ENCODE results near the gene ZBED5. TPM values are rescaled to one million over a fixed set of nuclear protein-coding genes. Genes with fewer than 3 reads are reported as not detected.
"Not testable (repeated sequence)": the region's sequence is repeated elsewhere in the genome, so short reads cannot be mapped to it uniquely, and the experiment has no call there.

Gene ZBED5
- total RNA-seq, 8 experiments from 2014 or later, result 21.7 to 65.3 (median 52.0) TPM

DNA sequence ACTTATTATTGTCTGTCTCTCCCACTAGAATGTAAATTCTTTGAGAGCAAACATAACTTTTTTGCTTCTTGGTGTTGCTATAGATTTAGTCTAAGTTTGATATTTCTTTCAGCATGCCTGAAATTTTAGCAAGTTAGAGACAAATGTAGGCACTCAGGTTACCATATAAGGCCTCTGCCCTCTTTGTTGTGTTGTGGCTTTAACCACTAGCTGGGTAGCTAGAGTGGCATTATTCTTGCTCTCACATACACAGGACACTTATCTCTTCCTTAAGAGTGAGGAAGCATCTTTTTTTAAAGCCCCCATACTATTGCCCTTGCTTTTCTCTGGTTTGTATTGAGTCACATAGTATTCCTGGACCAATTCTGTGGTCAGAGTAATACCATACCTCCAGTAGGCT is 11.2 kb downstream of the ZBED5 start:
- Histone ChIP-seq H3K27ac (no peak overlapping the region), H3K4me1 (replicated peaks in 1 of 2) (no peaks in the 10 kb centered on the region), H3K4me3 (no peak overlapping the region)
- peak in 1 of 8 experiments; percentile 58 for ATAC-seq (replicated peaks in 6 of 8)
- in situ Hi-C loops (cut with MboI; ENCODE audit: low pct_unique_long_range_greater_than_20kb in 2 of 9, low sequenced_read_pairs in 9 of 9, unreplicated experiment in 9 of 9), result no loop called here

- 35 to 100% (median 86%) methylated on average over 1 to 2 of the region's 2 CpGs for WGBS, 10 experiments
- ATAC-seq (replicated peaks in 6 of 8), result no peak
- no peaks in the 10 kb centered on the region for H3K4me1 ChIP-seq (replicated peaks in 1 of 2)
- in situ Hi-C loops (cut with MboI; ENCODE audit: low pct_unique_long_range_greater_than_20kb in 2 of 9, low sequenced_read_pairs in 9 of 9, unreplicated experiment in 9 of 9), result no loop called here
- no peak overlapping the region for H3K4me3 ChIP-seq
- H3K27ac ChIP-seq, result no peak overlapping the region
Observed at GRCh38 chr11:10845589-10845988, 12.3 kb downstream of the ZBED5 start.

- H3K4me3 ChIP-seq, result no peak overlapping the region
- H3K4me1 ChIP-seq (replicated peaks in 1 of 2), result no peaks in the 10 kb centered on the region
- no peak for ATAC-seq (replicated peaks in 6 of 8)
- H3K27ac ChIP-seq, result no peak overlapping the region
- in situ Hi-C loops (cut with MboI; ENCODE audit: low pct_unique_long_range_greater_than_20kb in 2 of 9, low sequenced_read_pairs in 9 of 9, unreplicated experiment in 9 of 9), result no loop called here
Observed at GRCh38 chr11:10844796-10845195, 13.1 kb downstream of the ZBED5 start.

GRCh38 chr11:10844356-10844755 is 13.5 kb downstream of the ZBED5 start:
- Histone ChIP-seq H3K4me3 (no peak overlapping the region), H3K4me1 (replicated peaks in 1 of 2) (no peaks in the 10 kb centered on the region), H3K27ac (no peak overlapping the region)
- in situ Hi-C loops (cut with MboI; ENCODE audit: low pct_unique_long_range_greater_than_20kb in 2 of 9, low sequenced_read_pairs in 9 of 9, unreplicated experiment in 9 of 9), result no loop called here
- no peak for ATAC-seq (replicated peaks in 6 of 8)

DNA sequence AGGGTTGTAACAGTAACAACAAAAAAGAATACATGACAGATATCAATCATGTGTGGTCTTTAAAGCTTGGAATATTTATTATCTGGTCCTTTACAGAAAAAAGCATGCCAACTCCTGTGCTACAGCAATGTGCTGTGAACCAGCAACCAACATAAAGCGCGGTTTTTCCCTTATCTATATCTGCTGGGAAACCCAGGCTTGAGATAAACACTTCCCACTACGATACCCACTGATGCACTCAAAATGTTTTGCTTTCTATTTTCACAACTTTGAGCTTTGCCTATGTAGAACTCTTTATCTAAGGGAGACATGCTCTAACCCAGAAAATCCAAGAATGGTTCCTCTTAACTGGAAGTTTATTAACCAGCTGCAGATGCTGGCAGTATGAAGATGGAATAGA is 19.0 kb downstream of the ZBED5 start:
- 67 to 100% (median 79%) methylated on average over 2 to 3 of the region's 3 CpGs; no CpG with 5 or more reads in 2 of the 10 experiments for WGBS, 10 experiments
- Histone ChIP-seq H3K27ac (no peak overlapping the region), H3K4me1 (replicated peaks in 1 of 2) (no peaks in the 10 kb centered on the region), H3K4me3 (no peak overlapping the region)
- ATAC-seq (replicated peaks in 6 of 8), result no peak
- in situ Hi-C loops (cut with MboI; ENCODE audit: low pct_unique_long_range_greater_than_20kb in 2 of 9, low sequenced_read_pairs in 9 of 9, unreplicated experiment in 9 of 9), result no loop called here

DNA sequence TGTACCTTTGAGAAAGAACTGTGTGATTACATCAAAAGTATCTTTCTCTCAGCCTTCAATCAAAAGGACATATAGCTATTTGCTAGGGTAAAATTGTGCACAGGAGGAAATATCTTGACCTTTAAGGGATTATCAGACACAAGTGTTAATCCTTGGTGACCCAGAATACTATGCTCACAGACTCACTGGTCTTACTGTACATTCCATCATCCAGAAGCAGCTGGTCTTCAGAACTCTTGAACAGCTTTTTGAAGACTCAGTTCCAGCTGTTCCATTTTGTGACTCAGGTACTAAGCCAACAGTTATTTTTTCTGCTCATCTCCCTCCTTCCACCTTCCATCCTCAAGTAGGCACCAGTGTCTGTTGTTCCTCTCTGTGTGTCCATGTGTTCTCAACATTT is 19.8 kb downstream of the ZBED5 start:
- in situ Hi-C loops (cut with MboI; ENCODE audit: low pct_unique_long_range_greater_than_20kb in 2 of 9, low sequenced_read_pairs in 9 of 9, unreplicated experiment in 9 of 9), result no loop called here
- Histone ChIP-seq H3K4me3 (no peak overlapping the region), H3K4me1 (replicated peaks in 1 of 2) (no peaks in the 10 kb centered on the region), H3K27ac (no peak overlapping the region)
- no peak for ATAC-seq (replicated peaks in 6 of 8)

DNA sequence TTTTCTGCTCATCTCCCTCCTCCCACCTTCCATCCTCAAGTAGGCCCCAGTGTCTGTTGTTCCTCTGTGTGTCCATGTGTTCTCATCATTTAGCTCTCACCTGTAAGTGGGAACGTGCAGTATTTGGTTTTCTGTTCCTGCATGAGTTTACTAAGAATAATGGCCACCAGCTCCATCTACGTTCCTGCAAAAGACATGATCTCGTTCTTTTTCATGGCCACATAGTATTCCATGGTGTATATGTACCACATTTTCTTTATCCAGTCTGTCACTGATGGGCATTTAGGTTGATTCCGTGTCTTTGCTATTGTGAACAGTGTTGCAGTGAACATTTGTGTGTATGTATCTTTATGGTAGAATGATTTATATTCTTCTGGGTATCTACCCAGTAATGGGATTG is 21.0 kb downstream of the ZBED5 start:
- H3K4me3 ChIP-seq; in situ Hi-C loops (cut with MboI; ENCODE audit: low pct_unique_long_range_greater_than_20kb in 2 of 9, low sequenced_read_pairs in 9 of 9, unreplicated experiment in 9 of 9); H3K27ac ChIP-seq; ATAC-seq (replicated peaks in 6 of 8); H3K4me1 ChIP-seq (replicated peaks in 1 of 2): not testable (repeated sequence)
- WGBS, 10 experiments, result 57 to 100% (median 85%) methylated on average over 2 to 4 of the region's 4 CpGs; no CpG with 5 or more reads in 1 of the 10 experiments

DNA sequence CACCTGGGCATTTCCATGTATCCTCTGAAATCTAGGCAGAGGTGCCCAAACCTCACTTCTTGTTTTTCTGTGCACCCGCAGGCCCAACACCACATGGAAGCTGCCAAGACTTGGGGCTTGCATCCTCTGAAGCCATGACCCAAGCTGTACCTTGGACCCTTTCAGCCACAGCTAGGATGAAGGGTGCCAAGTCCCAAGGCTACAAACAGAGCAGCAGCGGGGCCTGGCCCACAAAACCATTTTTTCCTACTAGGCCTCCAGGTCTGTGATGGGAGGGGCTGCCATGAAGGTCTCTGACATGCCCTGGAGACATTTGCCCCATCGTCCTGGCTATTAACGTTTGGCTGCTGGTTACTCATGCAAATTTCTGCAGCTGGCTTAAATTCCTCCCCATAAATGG is 28.7 kb downstream of the ZBED5 start:
- no peaks in the 10 kb centered on the region for H3K4me1 ChIP-seq (replicated peaks in 1 of 2)
- H3K4me3 ChIP-seq, result no peak overlapping the region
- no peak overlapping the region for H3K27ac ChIP-seq
- in situ Hi-C loops (cut with MboI; ENCODE audit: low pct_unique_long_range_greater_than_20kb in 2 of 9, low sequenced_read_pairs in 9 of 9, unreplicated experiment in 9 of 9), result no loop called here
- ATAC-seq (replicated peaks in 6 of 8), result no peak
- WGBS, 10 experiments, result 53 to 100% (median 82%) methylated on average over 1 to 3 of the region's 4 CpGs; no CpG with 5 or more reads in 4 of the 10 experiments

DNA sequence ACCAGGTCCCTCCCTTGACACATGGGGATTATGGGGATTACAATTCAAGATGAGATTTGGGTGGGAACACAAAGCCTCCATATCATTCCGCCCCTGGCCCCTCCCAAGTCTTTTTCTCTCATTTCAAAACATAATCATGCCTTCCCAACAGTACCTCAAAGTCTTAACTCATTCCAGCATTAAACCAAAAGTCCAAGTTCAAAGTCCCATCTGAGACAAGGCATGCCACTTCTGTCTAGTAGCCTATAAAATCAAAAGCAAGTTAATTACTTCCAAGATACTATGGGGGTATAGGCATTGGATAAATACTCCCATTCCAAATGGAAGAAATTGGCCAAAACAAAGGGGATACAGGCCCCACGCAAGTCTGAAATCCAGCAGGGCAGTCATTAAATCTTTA is 29.5 kb downstream of the ZBED5 start:
- H3K27ac ChIP-seq, result no peak overlapping the region
- H3K4me1 ChIP-seq (replicated peaks in 1 of 2), result peaks cover 0 to 4% of the 10 kb centered on the region in 2 donors
- WGBS, 10 experiments, result 33 to 100% (median 81%) methylated on average over 1 to 2 of the region's 2 CpGs; no CpG with 5 or more reads in 4 of the 10 experiments
- in situ Hi-C loops (cut with MboI; ENCODE audit: low pct_unique_long_range_greater_than_20kb in 2 of 9, low sequenced_read_pairs in 9 of 9, unreplicated experiment in 9 of 9), result no loop called here
- ATAC-seq (replicated peaks in 6 of 8), result no peak
- H3K4me3 ChIP-seq, result no peak overlapping the region

- in situ Hi-C loops (cut with MboI; ENCODE audit: low pct_unique_long_range_greater_than_20kb in 2 of 9, low sequenced_read_pairs in 9 of 9, unreplicated experiment in 9 of 9), result no loop called here
- 80 to 100% (median 83%) methylated on average over 1 to 3 of the region's 3 CpGs; no CpG with 5 or more reads in 3 of the 10 experiments for WGBS, 10 experiments
Observed at GRCh38 chr11:10824888-10825287, 33.0 kb downstream of the ZBED5 start.

GRCh38 chr11:10823152-10823579 is 34.7 kb downstream of the ZBED5 start:
- in situ Hi-C loops (cut with MboI; ENCODE audit: low pct_unique_long_range_greater_than_20kb in 2 of 9, low sequenced_read_pairs in 9 of 9, unreplicated experiment in 9 of 9), result no loop called here
- Histone ChIP-seq H3K4me3 (no peak overlapping the region), H3K27ac (no peak overlapping the region), H3K4me1 (replicated peaks in 1 of 2) (peaks cover 0 to 10% of the 10 kb centered on the region in 2 donors)
- 17 to 100% (median 53%) methylated on average over 1 to 2 of the region's 2 CpGs; no CpG with 5 or more reads in 2 of the 10 experiments for WGBS, 10 experiments
- ATAC-seq (replicated peaks in 6 of 8), result peak in 1 of 8 experiments; percentile 31

More at GRCh38 chr11:10824888-10825287, 33.0 kb downstream of the ZBED5 start:
- Histone ChIP-seq H3K27ac (no peak overlapping the region), H3K4me3 (no peak overlapping the region), H3K4me1 (replicated peaks in 1 of 2) (peaks cover 0 to 10% of the 10 kb centered on the region in 2 donors)
- no peak for ATAC-seq (replicated peaks in 6 of 8)

DNA sequence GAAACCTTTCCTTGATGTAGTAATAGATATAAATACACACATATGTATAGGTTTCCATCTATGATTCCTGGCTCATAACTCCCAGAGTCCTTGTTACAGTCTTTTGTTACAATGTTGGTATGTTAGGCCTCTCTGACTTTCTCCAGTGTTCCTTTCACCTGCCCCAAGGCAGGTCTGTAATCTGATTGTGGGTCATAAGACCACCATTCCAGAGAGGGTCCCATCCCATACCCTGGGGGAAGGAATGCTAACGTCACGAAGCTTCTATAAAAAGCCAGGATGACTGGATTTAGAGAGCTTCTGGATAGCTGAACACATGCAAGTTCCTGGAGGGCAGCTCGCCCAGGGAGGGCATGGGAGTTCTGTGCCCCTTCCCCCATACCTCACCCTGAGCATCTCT is 35.4 kb downstream of the ZBED5 start:
- 70 to 86% methylated on average over 2 of the region's 3 CpGs; no CpG with 5 or more reads in 8 of the 10 experiments for WGBS, 10 experiments
- ATAC-seq (replicated peaks in 6 of 8); H3K4me3 ChIP-seq; H3K27ac ChIP-seq; in situ Hi-C loops (cut with MboI; ENCODE audit: low pct_unique_long_range_greater_than_20kb in 2 of 9, low sequenced_read_pairs in 9 of 9, unreplicated experiment in 9 of 9): not testable (repeated sequence)
- peaks cover 0 to 10% of the 10 kb centered on the region in 2 donors for H3K4me1 ChIP-seq (replicated peaks in 1 of 2)

DNA sequence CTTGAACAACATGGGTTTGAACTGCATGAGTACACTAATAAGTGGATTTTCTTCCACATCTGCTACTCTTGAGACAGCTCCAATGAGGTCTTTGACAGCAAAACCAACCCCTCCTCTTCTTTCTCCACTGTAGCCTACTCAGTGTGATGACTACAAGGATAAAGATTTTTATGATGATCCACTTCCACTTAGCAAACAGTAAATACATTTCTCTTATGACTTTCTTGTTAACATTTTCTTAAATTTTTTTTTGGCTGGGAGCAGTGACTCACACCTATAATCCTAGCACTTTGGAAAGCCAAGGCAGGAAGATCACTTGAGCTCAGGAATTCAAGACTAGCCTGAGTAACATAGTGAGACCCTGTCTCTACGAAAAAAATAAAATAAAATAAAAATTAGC is 39.3 kb downstream of the ZBED5 start:
- Histone ChIP-seq H3K27ac (no peak overlapping the region), H3K4me1 (replicated peaks in 1 of 2) (peaks cover 0 to 7% of the 10 kb centered on the region in 2 donors), H3K4me3 (no peak overlapping the region)
- peak in 1 of 8 experiments; percentile 39 for ATAC-seq (replicated peaks in 6 of 8)
- in situ Hi-C loops (cut with MboI; ENCODE audit: low pct_unique_long_range_greater_than_20kb in 2 of 9, low sequenced_read_pairs in 9 of 9, unreplicated experiment in 9 of 9), result no loop called here
- whole genome bisulfite sequencing, 10 experiments, result 0 to 100% (median 83%) methylated on average over 1 of the region's 1 CpG; no CpG with 5 or more reads in 3 of the 10 experiments

DNA sequence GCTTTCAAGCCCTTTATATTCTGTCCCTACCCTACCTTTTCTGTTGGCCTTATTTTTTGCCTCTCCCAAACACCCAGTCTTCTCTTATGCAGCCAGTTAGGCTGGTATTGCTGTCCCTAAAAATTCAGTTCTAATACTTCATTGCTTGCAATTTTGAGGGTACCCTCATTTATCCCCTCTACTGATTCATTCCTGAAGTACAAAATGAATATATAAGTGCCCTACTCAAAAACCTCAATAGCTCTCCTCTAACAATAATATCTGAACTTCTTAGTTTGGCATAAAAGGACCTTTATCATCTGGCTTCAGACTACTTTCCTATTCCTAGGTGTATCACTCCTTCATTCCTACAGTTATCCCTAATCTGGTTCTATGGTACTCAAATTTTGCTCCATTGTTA is 43.9 kb downstream of the ZBED5 start:
- Histone ChIP-seq H3K4me1 (replicated peaks in 1 of 2) (peaks cover 0 to 6% of the 10 kb centered on the region in 2 donors), H3K27ac (no peak overlapping the region), H3K4me3 (no peak overlapping the region)
- in situ Hi-C loops (cut with MboI; ENCODE audit: low pct_unique_long_range_greater_than_20kb in 2 of 9, low sequenced_read_pairs in 9 of 9, unreplicated experiment in 9 of 9), result no loop called here
- no peak for ATAC-seq (replicated peaks in 6 of 8)

Data from motor neuron (in vitro differentiated cells).